H1 (cell line): Measurements from ENCODE around the gene INO80.

ENCODE experiments used
- CREB1 ChIP-seq: IDR thresholded peaks from 2 replicates; pipeline ENCODE4 v1.6.1; 2012; ENCODE audit warnings: inconsistent platforms
- NRF1 ChIP-seq: IDR thresholded peaks from 2 replicates; pipeline ENCODE4 v1.6.1; 2011; ENCODE audit warnings: mild to moderate bottlenecking, low read depth, low read length, improper control_type of control experiment
- POLR2AphosphoS5 ChIP-seq: IDR thresholded peaks from 2 replicates; pipeline ENCODE4 v1.6.1; 2011; ENCODE audit warnings: low read depth, low read length
- RAD21 ChIP-seq, 2 experiments: IDR thresholded peaks in 1 of 2; conservative IDR thresholded peaks in 1 of 2; 2 replicates each; pipeline ENCODE4 v1.6.1; 2011; ENCODE audit warnings: low read depth in 2 of 2, low read length in 2 of 2, improper control_type of control experiment in 1 of 2, inconsistent platforms in 1 of 2, mild to moderate bottlenecking in 1 of 2, moderate library complexity in 1 of 2
- TF ChIP-seq, protein P1 (sequence below), 3 experiments: IDR thresholded peaks; 1 replicate in 2 of 3; 2 replicates in 1 of 3; pipeline versions ENCODE4 v1.5.1 to v1.6.1; 2011; ENCODE audit warnings: low read length in 3 of 3, mild to moderate bottlenecking in 3 of 3, inconsistent platforms in 2 of 3, low read depth in 1 of 3, moderate library complexity in 1 of 3; ENCODE audit not compliant: insufficient read depth in 1 of 3; ENCODE audit errors: control extremely low read depth in 1 of 3
- TF ChIP-seq, protein P2 (sequence below): IDR thresholded peaks from 2 replicates; pipeline ENCODE4 v1.6.1; 2011; ENCODE audit warnings: low read depth, mild to moderate bottlenecking, low read length; ENCODE audit not compliant: insufficient read depth

DNA sequence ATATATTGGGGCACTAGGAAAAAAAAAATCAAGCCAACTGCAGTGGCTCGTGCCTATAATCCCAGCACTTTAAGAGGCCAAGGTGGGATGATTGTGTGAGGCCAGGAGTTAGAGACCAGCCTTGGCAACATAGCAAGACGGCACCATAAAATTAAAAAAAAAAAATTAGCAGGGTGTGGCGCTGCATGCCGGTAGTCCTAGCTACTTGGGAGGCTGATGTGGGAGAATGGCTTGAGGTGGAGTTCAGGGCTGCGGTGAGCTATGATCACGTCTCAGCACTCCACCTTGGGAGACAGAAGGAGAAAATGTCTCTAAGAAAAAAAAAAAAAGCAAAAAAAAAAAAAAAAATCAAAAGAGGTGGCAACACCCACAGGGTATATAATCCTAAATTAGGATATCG, 49.6 kb downstream of the INO80 start:
- TF ChIP-seq, protein P1, sequence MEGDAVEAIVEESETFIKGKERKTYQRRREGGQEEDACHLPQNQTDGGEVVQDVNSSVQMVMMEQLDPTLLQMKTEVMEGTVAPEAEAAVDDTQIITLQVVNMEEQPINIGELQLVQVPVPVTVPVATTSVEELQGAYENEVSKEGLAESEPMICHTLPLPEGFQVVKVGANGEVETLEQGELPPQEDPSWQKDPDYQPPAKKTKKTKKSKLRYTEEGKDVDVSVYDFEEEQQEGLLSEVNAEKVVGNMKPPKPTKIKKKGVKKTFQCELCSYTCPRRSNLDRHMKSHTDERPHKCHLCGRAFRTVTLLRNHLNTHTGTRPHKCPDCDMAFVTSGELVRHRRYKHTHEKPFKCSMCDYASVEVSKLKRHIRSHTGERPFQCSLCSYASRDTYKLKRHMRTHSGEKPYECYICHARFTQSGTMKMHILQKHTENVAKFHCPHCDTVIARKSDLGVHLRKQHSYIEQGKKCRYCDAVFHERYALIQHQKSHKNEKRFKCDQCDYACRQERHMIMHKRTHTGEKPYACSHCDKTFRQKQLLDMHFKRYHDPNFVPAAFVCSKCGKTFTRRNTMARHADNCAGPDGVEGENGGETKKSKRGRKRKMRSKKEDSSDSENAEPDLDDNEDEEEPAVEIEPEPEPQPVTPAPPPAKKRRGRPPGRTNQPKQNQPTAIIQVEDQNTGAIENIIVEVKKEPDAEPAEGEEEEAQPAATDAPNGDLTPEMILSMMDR (IDR thresholded peaks at IDR 0.05; ENCODE audit: control extremely low read depth in 1 of 3, insufficient read depth in 1 of 3, low read depth in 1 of 3, low read length in 3 of 3): no peak
- no peak for TF ChIP-seq POLR2AphosphoS5
- TF ChIP-seq CREB1: no peak
- TF ChIP-seq RAD21 (IDR thresholded peaks at IDR 0.05 in 1 of 2, conservative IDR thresholded peaks at IDR 0.05 in 1 of 2; ENCODE audit: low read depth in 2 of 2, low read length in 2 of 2): no peak
- TF ChIP-seq NRF1: no peak
- TF ChIP-seq, protein P2, sequence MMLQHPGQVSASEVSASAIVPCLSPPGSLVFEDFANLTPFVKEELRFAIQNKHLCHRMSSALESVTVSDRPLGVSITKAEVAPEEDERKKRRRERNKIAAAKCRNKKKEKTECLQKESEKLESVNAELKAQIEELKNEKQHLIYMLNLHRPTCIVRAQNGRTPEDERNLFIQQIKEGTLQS: no peak
